ENCODE measurements around the gene SERPINF2. TPM values are rescaled to one million over a fixed set of nuclear protein-coding genes. Genes with fewer than 3 reads are reported as not detected.
"Not testable (repeated sequence)": the region's sequence is repeated elsewhere in the genome, so short reads cannot be mapped to it uniquely, and the experiment has no call there.

SERPINF2 gene
- total RNA-seq, 2 donors from 2014 or later: 30.4 to 56.1 TPM

GRCh38 chr17:1764284-1764683 is 21.6 kb downstream of the SERPINF2 start:
- intact Hi-C loops (cut with DNase I): no loop called here
- H3K4me1 ChIP-seq (replicated peaks): no peaks in the 10 kb centered on the region
- H3K4me3 ChIP-seq: no peak overlapping the region

GRCh38 chr17:1764705-1765104 is 22.0 kb downstream of the SERPINF2 start:
- H3K4me1 ChIP-seq (replicated peaks); H3K4me3 ChIP-seq; H3K9me3 ChIP-seq; H3K27me3 ChIP-seq (replicated peaks; ENCODE audit: insufficient read depth); H3K36me3 ChIP-seq; intact Hi-C loops (cut with DNase I); DNase-seq (ENCODE audit: low spot score): not testable (repeated sequence)
- H3K27ac ChIP-seq: peak overlapping the region; percentile 82 to 89
- 80% methylated on average over 7 of the region's 7 CpGs for WGBS

More at GRCh38 chr17:1764284-1764683, 21.6 kb downstream of the SERPINF2 start:
- H3K27me3 ChIP-seq (replicated peaks; ENCODE audit: insufficient read depth): no peaks in the 10 kb centered on the region
- no peaks in the 10 kb centered on the region for H3K9me3 ChIP-seq
- TF ChIP-seq POLR2AphosphoS5 (IDR thresholded peaks at IDR 0.05) (peak; percentile 90), POLR2A (IDR thresholded peaks at IDR 0.05) (no peak)
- 8% methylated on average over 11 of the region's 11 CpGs for WGBS
- peak overlapping the region; percentile 82 to 89 for H3K27ac ChIP-seq
- DNase-seq (ENCODE audit: low spot score): peak; percentile 79
- H3K36me3 ChIP-seq: no peaks in the 10 kb centered on the region

GRCh38 chr17:1765576-1765975 is 22.9 kb downstream of the SERPINF2 start:
- H3K36me3 ChIP-seq: no peaks in the 10 kb centered on the region
- no peak overlapping the region for H3K4me3 ChIP-seq
- no peaks in the 10 kb centered on the region for H3K9me3 ChIP-seq
- H3K27me3 ChIP-seq (replicated peaks; ENCODE audit: insufficient read depth): no peaks in the 10 kb centered on the region
- DNase-seq (ENCODE audit: low spot score): no peak
- WGBS: 93% methylated on average over 3 of the region's 3 CpGs
- H3K4me1 ChIP-seq (replicated peaks): no peaks in the 10 kb centered on the region
- TF ChIP-seq POLR2A (IDR thresholded peaks at IDR 0.05): no peak
- TF ChIP-seq CTCF (IDR thresholded peaks at IDR 0.05): no peak
- TF ChIP-seq POLR2AphosphoS5 (IDR thresholded peaks at IDR 0.05): no peak
- H3K27ac ChIP-seq: peak overlapping the region; percentile 82 to 89
- intact Hi-C loops (cut with DNase I): no loop called here

GRCh38 chr17:1766382-1767135 is 23.9 kb downstream of the SERPINF2 start:
- H3K36me3 ChIP-seq: no peaks in the 10 kb centered on the region
- H3K4me1 ChIP-seq (replicated peaks): no peaks in the 10 kb centered on the region
- H3K4me3 ChIP-seq: no peak overlapping the region
- DNase-seq (ENCODE audit: low spot score): no peak
- TF ChIP-seq CTCF (IDR thresholded peaks at IDR 0.05) (no peak), POLR2AphosphoS5 (IDR thresholded peaks at IDR 0.05) (peak; percentile 7)
- intact Hi-C loops (cut with DNase I): no loop called here
- WGBS: 72% methylated on average over 21 of the region's 21 CpGs
- H3K27me3 ChIP-seq (replicated peaks; ENCODE audit: insufficient read depth): no peaks in the 10 kb centered on the region
- peak overlapping the region; percentile 59 to 82 for H3K27ac ChIP-seq
- H3K9me3 ChIP-seq: no peaks in the 10 kb centered on the region

GRCh38 chr17:1767358-1767757 is 24.7 kb downstream of the SERPINF2 start:
- no peak for DNase-seq (ENCODE audit: low spot score)
- intact Hi-C loops (cut with DNase I): no loop called here
- H3K9me3 ChIP-seq: no peaks in the 10 kb centered on the region
- no peaks in the 10 kb centered on the region for H3K36me3 ChIP-seq
- TF ChIP-seq POLR2A (IDR thresholded peaks at IDR 0.05) (no peak), POLR2AphosphoS5 (IDR thresholded peaks at IDR 0.05) (no peak), CTCF (IDR thresholded peaks at IDR 0.05) (no peak)
- 89% methylated on average over 12 of the region's 12 CpGs for WGBS
- peak overlapping the region; percentile 59 to 82 for H3K27ac ChIP-seq
- no peaks in the 10 kb centered on the region for H3K4me1 ChIP-seq (replicated peaks)
- no peak overlapping the region for H3K4me3 ChIP-seq
- no peaks in the 10 kb centered on the region for H3K27me3 ChIP-seq (replicated peaks; ENCODE audit: insufficient read depth)
